HepG2 (cell line): ENCODE measurements around the gene OR6C4.

ENCODE experiments used
- E2F1 ChIP-seq: sonication (generic); formaldehyde crosslinking; IDR thresholded peaks from 2 replicates; pipeline ENCODE4 v1.5.0; 2020; ENCODE audit warnings: missing genetic modification reagents
- ZNF7 ChIP-seq: IDR thresholded peaks from 2 replicates; pipeline ENCODE4 v1.6.1; 2016; ENCODE audit warnings: missing biosample characterization, missing genetic modification reagents

GRCh38 chr12:55515696-55516095 lies 33.7 kb upstream of the OR6C4 start:
- TF ChIP-seq ZNF7 (no peak), E2F1 (CRISPR knock-in tag) (no peak)
